HG02571 (cell line): Measurements from ENCODE around the gene AMBRA1.
"Not testable (repeated sequence)": the region's sequence is repeated elsewhere in the genome, so short reads cannot be mapped to it uniquely, and the experiment has no call there.

Experiments
- ATAC-seq: cut with Tn5 transposase; IDR thresholded peaks from one replicate; pipeline ENCODE4 v1.9.1; 2021; ENCODE audit warnings: mild to moderate bottlenecking, moderate library complexity; ENCODE audit not compliant: unreplicated experiment

Gene AMBRA1

DNA sequence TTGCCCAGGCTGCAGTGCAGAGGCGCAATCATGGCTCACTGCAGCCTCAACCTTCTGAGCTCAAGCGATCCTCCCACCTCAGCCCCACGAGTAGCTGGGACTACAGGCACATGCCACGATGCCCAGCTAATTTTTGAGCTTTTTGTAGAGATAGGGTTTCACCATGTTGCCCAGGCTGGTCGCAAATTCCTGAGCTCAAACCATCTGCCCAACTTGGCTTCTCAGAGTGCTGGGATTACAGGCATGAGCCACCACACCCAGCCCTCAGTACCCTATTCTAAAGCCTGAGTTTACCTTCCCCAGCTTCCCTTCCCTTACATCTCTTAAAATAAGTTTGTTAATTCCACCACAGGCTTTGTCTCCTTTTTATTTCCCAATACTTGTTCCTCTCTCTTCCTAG is 59.1 kb downstream of the AMBRA1 start:
- no peak for ATAC-seq

DNA sequence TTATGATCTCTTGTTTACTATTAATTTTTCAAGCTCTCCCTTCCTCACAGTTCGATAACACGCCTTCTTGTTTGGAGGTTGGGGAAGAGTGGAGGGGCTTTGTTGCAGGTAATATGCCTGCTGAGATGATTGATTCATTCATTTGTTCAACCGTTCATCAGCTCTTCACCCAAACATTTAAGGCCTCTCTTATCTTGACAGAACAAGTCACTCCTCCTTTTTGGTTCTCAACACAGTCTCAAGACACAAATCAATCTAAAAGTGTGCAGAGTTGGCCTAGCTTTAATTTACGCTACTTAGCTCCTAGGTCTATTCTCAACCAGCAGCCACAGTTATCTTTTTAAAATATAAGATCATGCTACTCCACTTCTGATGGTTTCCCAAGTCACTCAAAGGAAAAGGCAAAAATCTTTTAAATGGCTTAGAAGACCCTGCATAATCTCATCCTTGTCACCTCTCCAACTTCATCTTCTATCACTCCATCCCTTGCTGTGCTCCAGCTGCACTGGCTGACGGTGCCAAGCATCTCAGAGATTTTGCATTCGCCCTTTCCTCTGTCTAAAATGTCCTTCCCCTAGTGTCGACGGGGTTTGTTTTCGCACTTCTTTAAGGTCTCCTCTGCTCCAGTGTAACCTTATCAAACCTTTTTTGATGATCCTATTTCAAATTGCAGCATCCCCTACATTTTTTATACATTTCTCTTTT is 60.3 kb downstream of the AMBRA1 start:
- no peak for ATAC-seq

DNA sequence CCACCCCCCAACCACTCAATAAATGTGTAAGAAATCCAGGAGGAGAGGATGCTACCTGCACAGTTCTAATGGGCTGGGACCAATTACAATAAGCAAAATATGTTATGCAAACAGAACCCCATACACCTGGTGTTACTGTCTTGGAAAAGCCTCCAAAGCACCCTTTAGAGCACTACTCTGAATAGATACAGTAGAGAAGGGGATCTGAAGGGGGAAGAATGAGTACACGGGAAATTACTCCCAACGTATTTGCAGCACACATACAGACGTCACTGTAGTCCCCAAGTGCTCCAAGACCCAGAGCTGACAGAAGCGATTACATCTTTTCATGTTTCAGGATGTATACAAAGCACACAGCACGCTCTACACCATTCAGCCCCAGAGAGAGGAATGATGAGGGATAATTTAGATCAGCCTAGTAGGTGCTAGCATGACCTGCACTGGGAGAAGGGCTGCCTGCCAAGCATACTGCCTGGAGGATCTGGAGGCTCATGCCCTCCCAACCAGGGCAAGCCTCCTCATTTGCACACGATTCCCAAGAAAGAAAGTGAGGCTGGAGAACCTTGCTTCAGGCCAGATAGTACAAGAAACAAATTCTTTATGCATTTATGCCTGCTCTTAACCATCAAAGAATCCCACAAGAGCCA is 63.8 kb downstream of the AMBRA1 start:
- no peak for ATAC-seq

DNA sequence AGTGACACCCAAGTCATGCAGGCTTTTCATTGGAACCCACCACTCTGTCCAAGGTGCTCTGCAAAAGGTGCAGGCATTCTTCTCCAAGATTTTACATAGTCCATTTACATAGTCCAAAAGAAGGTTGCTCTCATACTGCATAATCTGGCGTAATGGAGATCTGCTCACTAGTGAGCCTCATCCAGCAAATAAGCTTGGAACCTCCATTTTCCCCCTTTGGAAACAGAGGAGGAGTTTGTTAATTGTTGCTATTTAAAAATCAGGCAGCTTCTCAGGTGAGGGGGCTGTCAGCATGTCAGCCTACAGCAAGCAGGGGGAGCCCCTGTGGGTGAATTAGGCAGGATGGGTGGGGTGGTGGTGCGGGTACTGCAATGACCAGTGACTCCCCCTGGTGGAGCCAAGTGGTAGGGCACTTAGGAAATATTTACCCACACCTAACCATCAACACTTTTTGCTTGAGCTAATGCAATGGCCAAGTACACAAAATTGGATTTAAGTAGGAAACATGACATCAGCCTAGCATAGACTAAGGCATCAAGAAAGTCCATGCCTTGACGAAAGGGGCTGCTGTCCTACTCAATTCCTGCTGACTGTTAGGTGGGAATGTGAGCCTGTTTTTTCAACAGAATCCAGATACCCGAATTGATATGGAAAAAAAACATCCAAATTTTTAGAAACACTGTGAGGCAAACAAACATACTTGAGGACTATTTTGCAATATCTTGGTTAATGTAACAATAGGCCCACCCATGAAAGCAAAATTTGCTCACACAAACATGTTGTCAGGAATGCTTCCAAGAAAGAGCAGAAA is 64.5 kb downstream of the AMBRA1 start:
- no peak for ATAC-seq

DNA sequence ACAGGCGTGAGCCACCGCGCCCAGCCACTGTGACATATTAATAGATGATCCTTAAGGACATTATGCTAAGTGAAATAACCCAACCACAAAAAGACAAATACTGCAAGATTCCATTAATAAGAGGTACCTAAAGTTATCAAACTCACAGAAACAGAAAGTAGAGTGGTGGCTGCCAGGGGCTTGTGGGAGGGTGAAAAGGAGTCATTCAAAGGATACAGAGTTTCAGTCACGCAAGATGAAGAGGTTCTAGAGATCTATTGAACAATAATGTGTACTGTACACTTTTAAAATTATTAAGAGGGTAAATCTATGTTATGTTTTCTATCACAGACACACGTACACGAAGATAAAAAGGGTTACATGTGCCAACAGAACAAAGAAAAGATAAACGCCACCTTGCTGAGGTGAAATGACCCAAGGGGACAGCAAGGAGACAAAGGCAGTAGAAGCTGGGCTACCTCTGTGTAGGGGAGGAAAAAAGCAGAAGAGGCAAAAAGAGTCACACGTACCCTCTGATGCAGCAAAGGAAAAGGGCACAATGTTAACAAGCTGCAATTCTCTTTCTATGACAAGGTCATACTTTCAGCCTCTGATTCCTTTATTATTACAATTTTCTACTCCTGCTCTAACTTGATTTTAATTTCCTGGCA is 65.3 kb downstream of the AMBRA1 start:
- no peak for ATAC-seq

DNA sequence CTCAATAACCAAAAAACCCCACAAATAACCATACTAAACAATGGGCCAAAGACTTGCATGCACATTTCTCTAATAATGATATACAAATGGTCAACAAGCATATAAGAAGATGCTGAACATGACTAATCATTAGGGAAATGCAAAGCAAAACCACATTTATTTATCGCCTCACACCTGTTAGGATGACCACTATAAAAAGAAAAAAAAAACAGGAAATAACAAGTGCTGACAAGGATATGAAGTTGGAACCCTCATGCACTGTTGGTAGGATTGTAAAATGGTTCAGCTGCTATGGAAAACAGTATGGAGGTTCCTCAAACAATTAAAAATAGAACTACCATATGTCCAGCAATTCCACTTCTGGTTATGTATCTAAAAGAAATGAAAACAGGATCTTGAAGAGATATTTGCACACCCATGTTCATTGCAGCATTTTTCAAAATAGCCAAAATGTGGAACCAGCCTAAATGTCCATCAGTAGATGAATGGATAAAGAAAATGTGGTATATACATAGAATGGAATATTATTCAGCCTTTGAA is 66.2 kb downstream of the AMBRA1 start:
- ATAC-seq, result no peak

DNA sequence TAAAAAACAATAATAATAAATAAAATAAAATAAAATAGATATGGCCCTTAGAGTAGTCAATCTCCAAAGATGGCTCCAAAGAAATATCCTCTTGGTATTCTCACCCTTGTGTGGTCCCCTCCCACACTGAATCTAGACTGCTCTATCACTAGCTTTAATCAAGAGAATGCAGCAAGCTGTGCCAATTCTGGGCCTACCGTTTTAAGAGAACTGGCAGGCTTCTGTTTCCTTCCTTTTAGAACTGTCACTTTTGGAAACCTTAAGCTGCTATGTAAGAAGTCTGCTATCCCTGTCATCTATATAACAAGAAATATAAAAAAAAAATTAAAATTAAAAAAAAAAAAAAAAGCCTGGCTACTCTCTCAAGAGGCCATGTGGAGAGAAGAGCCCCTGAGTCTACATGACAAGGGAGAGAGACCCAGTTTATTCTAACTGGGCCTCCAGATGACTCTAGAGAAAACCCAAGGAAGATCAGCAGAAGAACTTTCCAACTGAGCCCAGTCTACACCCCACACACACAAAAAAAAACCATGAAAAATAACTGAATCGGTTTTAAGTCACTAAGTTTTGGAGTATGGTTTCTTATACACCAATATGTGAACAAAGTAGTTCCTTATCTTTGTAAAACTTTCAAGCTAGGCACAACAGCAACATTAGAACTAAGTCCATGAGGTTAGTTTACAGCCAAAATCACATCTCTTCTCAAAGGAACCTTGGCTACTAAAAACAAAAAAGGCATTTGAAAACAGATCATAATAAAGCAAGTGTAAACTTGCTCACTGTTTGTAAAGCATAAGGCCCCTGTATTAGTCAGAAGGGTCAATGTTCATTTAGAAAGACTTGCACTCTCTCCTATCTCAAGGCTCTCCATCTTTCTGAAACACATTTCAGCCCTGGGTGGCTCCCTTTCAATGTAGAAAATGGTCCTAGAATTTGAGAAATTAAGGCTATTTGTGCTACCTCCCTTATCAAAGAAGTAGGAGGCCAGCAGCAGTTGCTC is 67.3 kb downstream of the AMBRA1 start:
- no peak for ATAC-seq

DNA sequence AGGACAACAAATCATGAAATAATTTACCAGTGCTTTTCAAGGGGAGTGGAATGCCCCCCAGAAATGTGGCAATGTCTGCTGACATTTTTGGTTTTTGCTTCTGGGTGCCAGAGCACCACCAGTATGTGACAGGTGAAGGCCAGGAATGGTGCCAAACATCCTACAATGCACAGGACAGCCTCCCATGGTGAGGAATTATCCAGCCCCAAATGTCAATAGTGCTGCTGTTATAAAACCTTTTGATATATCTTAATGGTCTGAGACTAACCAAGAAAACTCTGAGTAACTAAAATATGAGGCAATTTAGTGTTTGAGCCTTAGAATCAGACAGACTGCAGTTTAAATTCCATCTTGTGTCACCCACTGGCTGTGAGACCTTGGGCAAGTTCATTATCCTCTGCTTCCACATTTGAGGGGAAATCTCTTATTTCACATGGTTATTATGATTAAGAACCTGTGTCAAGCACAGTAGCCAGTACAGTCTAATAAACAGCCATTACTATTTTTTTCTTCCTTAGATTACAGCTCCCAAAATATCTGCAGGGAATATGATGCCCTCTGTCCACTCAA is 69.5 kb downstream of the AMBRA1 start:
- ATAC-seq, result no peak

DNA sequence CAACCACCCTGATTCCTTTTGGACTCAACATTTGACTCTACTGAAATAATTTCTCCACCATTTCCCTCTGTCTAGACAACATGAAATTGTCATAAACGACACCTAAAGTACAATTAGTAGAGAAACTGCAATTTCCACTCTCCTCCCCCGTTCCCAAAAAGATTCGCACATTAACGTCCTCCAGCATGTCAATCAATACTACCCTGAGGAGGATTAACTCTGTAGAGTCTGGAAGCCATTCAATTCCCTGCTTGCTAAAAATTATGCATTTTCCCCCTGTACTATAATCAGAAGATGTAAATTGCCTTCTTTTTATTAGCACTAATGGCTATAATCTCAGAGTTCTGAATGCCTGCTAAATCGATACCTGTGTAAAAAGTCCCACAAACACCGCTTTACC is 70.5 kb downstream of the AMBRA1 start:
- ATAC-seq, result no peak

DNA sequence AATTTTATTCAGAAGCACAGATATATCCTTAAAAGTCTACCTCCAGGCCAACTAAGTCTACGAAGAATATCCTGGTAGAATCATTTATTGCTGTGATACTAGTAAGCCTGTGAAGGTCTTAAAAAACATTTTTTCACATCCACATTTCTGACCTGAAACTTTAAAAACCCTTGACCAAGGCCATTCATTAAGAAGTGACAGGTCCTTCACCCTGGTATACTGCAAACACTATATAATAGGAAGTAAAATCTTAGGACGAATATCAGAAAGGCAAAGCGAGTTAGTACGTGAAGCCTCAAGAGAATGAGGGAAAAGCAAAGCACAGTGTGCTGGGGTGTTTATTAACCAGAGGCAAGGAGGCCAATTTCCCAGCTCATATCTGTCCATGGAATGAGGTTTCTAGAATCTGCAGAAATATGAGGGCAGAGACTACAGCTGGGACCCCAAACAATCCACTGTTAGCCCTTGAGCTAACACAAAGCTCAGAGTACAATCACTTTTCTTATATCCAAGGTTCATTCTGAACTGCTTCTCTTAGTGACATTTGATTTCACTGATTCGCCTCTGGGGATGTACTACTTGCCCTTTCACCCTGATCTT is 71.0 kb downstream of the AMBRA1 start:
- ATAC-seq, result no peak

DNA sequence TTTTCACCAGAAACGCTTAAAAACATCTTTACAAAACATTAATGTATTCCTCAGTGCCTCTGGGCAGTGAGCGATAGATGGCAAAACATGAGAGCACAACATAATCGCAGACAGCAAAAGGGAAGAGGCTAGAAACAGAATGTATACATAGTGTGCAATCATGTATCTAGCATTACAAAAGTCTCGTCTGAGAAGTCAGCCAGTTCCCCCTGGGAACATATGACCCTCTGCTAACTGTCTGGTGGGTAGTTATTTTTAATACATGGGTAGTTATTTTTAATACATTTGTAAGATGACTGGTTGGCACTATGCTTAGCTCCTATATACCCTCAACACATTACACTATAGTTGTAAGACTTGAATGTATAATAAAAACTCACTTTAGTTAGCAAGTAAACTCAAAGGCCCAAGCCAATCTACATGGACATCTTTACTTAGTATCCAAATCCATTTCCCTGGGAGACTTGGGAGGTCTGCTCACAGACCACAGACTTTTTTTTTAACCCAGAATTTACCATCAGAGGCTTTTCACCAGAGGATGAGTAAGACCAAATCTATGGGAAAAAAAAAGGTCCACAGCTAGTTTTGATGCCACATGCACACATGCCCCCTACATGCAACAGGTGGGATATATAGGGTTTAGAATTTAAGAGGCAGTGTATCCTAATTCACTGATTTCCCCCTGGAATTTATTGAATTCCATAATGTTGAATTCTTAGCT is 71.7 kb downstream of the AMBRA1 start:
- ATAC-seq, result no peak

DNA sequence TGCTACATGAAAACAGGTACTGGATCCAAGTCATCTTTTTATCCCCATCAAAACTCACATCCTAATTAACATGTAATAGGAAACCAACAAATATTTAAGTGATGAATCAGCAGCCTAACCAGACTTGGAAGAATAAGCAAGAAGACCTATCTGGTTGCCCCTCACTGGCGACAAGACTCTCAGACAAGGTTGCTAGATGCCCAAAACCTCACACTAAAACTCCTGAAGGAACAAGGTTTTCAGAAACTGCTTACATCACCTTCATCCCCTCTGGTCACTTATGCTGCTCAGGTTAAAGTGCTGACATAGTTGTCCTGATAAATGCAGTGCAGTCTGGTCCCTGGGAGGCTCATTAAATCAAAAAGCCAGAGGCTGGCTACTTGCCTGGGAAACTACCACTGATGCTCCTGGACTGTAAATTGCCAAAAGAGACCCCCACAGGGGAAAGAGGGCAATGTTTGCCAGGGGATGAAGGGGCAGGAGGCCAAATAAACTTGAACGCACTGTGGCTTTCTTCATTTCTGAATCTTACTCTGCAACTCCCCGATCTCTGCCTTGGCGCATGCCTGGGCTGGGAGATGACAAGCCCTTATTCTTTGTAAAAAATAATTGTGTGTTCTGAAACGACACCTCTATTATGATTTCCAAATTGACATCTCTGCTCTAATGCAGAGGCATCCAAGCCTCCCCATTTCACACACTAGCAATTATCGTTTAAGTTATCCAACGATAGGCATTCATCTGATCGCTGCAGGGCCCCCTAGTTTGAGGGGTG is 72.7 kb downstream of the AMBRA1 start:
- ATAC-seq, result no peak

DNA sequence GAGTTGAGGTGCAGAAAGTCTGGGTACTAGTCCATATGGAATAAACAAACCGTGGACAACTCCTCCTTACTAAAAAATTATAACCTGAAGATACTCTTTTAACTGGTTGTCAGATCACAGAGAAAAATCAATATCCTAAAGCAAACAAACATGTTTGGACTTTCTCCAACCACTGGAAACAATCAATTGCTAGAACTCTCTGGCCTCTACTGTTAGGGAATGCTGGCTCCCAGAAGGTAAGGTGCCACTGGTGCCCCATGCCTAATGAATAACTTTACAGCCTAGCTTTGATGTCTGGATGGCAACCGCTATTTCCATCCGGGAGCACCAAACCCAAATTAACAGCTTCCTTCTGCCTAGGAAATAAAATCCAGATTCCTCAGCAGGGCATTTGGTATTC is 74.5 kb downstream of the AMBRA1 start:
- ATAC-seq, result no peak

DNA sequence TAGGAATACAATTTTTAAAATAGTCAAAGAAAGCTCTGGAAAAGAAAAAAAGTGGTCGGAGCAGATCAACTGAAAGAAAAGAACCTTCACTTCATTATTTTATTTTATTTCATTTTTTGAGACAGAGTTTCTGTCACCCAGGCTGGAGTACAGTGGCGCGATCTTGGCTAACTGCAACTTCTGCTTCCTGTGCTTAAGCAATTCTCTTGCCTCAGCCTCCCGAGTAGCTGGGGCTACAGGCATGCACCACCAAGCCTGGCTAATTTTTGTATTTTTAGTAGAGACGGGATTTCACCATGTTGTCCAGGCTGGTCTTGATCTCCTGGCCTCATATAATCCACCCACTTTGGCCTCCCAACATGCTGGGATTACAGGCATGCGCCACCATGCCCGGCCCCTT is 74.9 kb downstream of the AMBRA1 start:
- ATAC-seq, result not testable (repeated sequence)

DNA sequence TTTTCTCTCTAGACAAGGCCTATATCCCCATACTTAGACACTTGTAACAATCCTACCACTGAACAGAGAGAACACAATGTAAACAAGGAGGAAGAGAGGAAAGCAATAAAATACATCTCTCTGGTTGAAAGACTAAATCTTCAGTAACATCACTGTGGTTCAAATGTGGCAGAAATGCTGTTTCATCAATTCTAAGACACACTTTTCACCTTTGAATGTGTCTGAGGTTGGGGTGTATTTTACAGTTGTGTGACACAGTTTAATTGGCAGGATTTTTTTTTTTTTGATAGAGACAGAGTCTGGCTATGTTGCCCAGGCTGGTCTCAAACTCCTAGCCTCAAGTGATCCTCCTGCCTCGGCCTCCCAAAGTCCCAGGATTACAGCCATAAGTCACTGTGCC is 79.5 kb downstream of the AMBRA1 start:
- ATAC-seq, result no peak

DNA sequence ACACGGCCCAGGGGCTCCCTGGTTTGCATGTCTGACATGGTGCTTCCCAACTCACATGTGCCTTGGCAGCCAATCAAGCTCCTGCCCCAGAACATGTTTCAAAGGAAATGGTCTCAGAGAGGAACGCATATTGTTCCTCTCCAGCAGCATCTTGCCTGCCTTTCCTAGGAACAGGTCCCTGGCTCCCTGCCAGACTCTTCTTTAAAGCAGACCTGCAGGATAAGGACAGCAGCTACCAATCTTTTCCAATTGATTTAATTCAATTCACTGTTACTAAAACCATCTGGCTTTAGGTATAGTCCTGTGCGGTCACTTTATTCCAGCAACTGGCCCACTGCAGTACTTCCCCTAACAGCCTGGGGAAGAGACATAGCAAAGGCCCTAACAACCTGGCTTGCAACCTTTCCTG is 79.9 kb downstream of the AMBRA1 start:
- ATAC-seq, result no peak

DNA sequence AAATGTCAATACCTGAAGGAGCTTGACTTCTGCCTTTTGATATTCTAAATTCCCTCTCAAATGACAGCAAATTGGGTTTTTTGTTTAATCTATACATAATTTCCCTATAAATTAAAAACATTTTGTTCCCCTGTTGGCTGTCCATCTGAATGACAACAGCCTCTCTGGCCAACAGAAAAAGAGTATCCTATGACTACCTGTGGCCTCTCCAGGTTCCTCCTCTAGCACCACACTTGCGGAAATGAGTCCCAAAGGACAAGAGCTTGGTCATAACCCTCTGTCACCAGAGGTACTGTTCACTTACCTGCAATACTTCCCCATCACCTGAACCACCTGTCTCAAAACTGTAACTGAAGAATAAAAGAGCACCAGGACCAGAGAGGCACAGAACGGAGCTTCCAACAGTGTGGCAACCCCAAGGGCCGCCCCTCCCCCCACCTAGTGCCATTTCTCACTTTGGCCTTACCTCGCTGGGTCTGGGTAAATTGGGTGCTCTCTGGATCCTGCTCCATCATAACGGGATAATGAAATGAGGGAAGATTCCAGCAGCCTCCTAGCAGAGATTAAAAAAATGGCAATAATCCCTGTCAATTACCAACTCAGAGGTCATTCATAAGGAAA is 81.5 kb downstream of the AMBRA1 start:
- no peak for ATAC-seq
